ENCODE measurements around the gene MANF.

DNA sequence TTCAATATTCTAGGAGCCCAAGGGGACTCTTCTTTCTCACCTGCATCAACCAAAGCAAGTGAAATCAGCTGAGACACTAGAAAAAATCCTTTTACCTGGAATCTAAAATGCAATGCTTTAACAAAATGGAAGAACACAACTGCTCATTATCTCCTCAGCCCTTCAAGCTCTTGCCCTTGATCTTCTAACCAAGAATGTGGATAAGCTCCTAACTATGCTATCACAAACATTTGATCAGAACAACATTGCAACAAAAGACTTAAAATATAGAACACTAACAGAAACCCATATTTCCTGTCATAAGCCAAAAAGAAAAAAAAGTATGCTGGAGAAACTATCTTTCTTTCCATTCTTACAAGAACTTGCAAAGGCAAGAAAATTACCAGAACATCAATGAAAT lies 18.6 kb downstream of the MANF start:
- TF ChIP-seq PHF21A (CRISPR knock-in tag; IDR thresholded peaks at IDR 0.05), result no peak
- TF ChIP-seq, protein P1, sequence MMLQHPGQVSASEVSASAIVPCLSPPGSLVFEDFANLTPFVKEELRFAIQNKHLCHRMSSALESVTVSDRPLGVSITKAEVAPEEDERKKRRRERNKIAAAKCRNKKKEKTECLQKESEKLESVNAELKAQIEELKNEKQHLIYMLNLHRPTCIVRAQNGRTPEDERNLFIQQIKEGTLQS (CRISPR knock-in tag; IDR thresholded peaks at IDR 0.05), result no peak
- TF ChIP-seq, protein P2, sequence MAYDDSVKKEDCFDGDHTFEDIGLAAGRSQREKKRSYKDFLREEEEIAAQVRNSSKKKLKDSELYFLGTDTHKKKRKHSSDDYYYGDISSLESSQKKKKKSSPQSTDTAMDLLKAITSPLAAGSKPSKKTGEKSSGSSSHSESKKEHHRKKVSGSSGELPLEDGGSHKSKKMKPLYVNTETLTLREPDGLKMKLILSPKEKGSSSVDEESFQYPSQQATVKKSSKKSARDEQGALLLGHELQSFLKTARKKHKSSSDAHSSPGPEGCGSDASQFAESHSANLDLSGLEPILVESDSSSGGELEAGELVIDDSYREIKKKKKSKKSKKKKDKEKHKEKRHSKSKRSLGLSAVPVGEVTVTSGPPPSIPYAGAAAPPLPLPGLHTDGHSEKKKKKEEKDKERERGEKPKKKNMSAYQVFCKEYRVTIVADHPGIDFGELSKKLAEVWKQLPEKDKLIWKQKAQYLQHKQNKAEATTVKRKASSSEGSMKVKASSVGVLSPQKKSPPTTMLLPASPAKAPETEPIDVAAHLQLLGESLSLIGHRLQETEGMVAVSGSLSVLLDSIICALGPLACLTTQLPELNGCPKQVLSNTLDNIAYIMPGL (CRISPR knock-in tag; IDR thresholded peaks at IDR 0.05; ENCODE audit: borderline replicate concordance in 1 of 2, low read depth in 1 of 2), result no peak
- no peak for TF ChIP-seq MAF1 (CRISPR knock-in tag; IDR thresholded peaks at IDR 0.05; ENCODE audit: borderline replicate concordance)
- TF ChIP-seq, protein P3, sequence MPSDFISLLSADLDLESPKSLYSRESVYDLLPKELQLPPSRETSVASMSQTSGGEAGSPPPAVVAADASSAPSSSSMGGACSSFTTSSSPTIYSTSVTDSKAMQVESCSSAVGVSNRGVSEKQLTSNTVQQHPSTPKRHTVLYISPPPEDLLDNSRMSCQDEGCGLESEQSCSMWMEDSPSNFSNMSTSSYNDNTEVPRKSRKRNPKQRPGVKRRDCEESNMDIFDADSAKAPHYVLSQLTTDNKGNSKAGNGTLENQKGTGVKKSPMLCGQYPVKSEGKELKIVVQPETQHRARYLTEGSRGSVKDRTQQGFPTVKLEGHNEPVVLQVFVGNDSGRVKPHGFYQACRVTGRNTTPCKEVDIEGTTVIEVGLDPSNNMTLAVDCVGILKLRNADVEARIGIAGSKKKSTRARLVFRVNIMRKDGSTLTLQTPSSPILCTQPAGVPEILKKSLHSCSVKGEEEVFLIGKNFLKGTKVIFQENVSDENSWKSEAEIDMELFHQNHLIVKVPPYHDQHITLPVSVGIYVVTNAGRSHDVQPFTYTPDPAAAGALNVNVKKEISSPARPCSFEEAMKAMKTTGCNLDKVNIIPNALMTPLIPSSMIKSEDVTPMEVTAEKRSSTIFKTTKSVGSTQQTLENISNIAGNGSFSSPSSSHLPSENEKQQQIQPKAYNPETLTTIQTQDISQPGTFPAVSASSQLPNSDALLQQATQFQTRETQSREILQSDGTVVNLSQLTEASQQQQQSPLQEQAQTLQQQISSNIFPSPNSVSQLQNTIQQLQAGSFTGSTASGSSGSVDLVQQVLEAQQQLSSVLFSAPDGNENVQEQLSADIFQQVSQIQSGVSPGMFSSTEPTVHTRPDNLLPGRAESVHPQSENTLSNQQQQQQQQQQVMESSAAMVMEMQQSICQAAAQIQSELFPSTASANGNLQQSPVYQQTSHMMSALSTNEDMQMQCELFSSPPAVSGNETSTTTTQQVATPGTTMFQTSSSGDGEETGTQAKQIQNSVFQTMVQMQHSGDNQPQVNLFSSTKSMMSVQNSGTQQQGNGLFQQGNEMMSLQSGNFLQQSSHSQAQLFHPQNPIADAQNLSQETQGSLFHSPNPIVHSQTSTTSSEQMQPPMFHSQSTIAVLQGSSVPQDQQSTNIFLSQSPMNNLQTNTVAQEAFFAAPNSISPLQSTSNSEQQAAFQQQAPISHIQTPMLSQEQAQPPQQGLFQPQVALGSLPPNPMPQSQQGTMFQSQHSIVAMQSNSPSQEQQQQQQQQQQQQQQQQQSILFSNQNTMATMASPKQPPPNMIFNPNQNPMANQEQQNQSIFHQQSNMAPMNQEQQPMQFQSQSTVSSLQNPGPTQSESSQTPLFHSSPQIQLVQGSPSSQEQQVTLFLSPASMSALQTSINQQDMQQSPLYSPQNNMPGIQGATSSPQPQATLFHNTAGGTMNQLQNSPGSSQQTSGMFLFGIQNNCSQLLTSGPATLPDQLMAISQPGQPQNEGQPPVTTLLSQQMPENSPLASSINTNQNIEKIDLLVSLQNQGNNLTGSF (CRISPR knock-in tag; IDR thresholded peaks at IDR 0.05), result no peak
- no peak for TF ChIP-seq SAFB2 (CRISPR knock-in tag; IDR thresholded peaks at IDR 0.05; ENCODE audit: borderline replicate concordance, low read depth)
- TF ChIP-seq, protein P4, sequence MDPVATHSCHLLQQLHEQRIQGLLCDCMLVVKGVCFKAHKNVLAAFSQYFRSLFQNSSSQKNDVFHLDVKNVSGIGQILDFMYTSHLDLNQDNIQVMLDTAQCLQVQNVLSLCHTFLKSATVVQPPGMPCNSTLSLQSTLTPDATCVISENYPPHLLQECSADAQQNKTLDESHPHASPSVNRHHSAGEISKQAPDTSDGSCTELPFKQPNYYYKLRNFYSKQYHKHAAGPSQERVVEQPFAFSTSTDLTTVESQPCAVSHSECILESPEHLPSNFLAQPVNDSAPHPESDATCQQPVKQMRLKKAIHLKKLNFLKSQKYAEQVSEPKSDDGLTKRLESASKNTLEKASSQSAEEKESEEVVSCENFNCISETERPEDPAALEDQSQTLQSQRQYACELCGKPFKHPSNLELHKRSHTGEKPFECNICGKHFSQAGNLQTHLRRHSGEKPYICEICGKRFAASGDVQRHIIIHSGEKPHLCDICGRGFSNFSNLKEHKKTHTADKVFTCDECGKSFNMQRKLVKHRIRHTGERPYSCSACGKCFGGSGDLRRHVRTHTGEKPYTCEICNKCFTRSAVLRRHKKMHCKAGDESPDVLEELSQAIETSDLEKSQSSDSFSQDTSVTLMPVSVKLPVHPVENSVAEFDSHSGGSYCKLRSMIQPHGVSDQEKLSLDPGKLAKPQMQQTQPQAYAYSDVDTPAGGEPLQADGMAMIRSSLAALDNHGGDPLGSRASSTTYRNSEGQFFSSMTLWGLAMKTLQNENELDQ (CRISPR knock-in tag; IDR thresholded peaks at IDR 0.05; ENCODE audit: borderline replicate concordance), result no peak
- no peak for TF ChIP-seq CREB1 (IDR thresholded peaks at IDR 0.05)
- TF ChIP-seq CREB1 (CRISPR knock-in tag; IDR thresholded peaks at IDR 0.05), result no peak
- no peak for TF ChIP-seq TEAD2 (CRISPR knock-in tag; IDR thresholded peaks at IDR 0.05)
- no peak for TF ChIP-seq TCF12 (IDR thresholded peaks at IDR 0.05)
- no peak for TF ChIP-seq TCF12 (CRISPR knock-in tag; IDR thresholded peaks at IDR 0.05)
- TF ChIP-seq CREM (IDR thresholded peaks at IDR 0.05), result no peak
- TF ChIP-seq CREM (CRISPR knock-in tag; IDR thresholded peaks at IDR 0.05), result no peak
- TF ChIP-seq POLR2A (IDR thresholded peaks at IDR 0.05; ENCODE audit: insufficient read depth in 1 of 2, low read depth in 2 of 2, low read length in 2 of 2), result no peak

All from HepG2 (cell line).